ENCODE data around the gene STPG4.

DNA sequence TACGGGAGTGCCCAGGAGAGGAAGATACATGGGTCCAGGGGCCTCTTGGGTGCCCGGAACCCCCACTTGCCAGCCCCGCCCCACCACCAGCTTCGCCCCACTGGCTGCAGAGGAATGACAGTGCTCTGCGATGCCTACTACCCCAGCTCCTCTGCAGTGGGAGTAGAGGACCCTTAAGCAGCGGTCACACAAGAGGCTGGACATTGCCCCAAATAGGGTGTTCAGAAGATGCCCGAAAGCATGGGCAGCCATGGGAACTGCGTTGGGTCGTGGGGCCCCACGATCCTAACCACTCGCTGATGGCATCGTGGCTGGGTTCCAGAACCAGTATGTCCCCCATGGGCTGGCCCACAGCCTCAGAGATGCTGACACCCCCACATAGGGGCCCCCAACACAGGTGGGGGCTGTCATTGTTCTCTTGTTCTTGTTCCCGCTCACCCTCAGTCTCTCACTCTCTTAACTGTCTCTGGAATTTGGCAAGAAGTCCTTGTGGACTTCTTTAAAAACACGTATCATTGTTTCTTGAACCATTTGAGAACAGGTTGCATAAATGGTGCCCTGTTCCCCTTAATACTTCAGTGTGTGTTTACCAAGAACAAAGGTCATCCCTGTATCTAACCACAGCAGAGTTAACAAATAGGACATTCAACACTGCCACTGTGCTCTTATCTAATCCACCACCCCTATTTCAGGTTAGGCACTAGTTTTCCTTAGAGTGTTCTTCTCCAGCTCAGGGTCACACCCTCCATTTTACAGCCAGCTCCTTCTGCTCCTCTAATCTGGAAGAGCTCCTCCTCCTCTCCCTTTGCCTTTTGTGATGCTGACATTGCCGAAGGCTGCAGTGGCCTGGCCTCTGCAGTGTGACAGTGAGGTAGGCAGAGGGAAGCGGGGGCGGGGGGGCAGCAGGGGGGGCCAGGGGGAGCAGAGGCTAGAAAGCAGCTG, 76.3 kb downstream of the STPG4 start:
- no peak for TF ChIP-seq TAF1 (IDR thresholded peaks at IDR 0.05; ENCODE audit: borderline replicate concordance, low read depth, low read length)
- no peak for TF ChIP-seq SIN3A (IDR thresholded peaks at IDR 0.05; ENCODE audit: borderline replicate concordance, low read depth, low read length)

Measured in SK-N-SH (cell line).